Activated gamma-delta T cell treated with Interleukin-2 at 50 U/mL for 16 hours (primary cell): ENCODE results near the gene LNPK.
"Not testable (repeated sequence)": the region's sequence is repeated elsewhere in the genome, so short reads cannot be mapped to it uniquely, and the experiment has no call there.

Experiments used
- DNase-seq: peaks from one replicate; pipeline ENCODE4 v3.0.0-alpha.2; 2020

LNPK gene

GRCh38 chr2:175966839-175967238, 35.2 kb downstream of the LNPK start:
- DNase-seq: no peak

- no peak for DNase-seq
Observed at GRCh38 chr2:175965773-175966172, 36.3 kb downstream of the LNPK start.

GRCh38 chr2:175964195-175964594, 37.9 kb downstream of the LNPK start:
- DNase-seq: no peak

GRCh38 chr2:175963171-175963570, 38.9 kb downstream of the LNPK start:
- not testable (repeated sequence) for DNase-seq

GRCh38 chr2:175957845-175958244, 44.2 kb downstream of the LNPK start:
- no peak for DNase-seq

- DNase-seq: no peak
Observed at GRCh38 chr2:175955136-175955535, 46.9 kb downstream of the LNPK start.

- no peak for DNase-seq
Observed at GRCh38 chr2:175950512-175950911, 51.6 kb downstream of the LNPK start.

GRCh38 chr2:175948191-175948590, 53.9 kb downstream of the LNPK start:
- no peak for DNase-seq

- DNase-seq: no peak
Observed at GRCh38 chr2:175947073-175947472, 55.0 kb downstream of the LNPK start.

- DNase-seq: no peak
Observed at GRCh38 chr2:175941699-175942098, 60.4 kb downstream of the LNPK start.

- DNase-seq: no peak
Observed at GRCh38 chr2:175937216-175937615, 64.9 kb downstream of the LNPK start.

- DNase-seq: no peak
Observed at GRCh38 chr2:175935289-175936181, 66.5 kb downstream of the LNPK start.

GRCh38 chr2:175932675-175933074, 69.4 kb downstream of the LNPK start:
- no peak for DNase-seq

- DNase-seq: no peak
Observed at GRCh38 chr2:175931805-175932204, 70.3 kb downstream of the LNPK start.

- DNase-seq: no peak
Observed at GRCh38 chr2:175930504-175930903, 71.6 kb downstream of the LNPK start.

GRCh38 chr2:175929850-175930249, 72.2 kb downstream of the LNPK start:
- no peak for DNase-seq

GRCh38 chr2:175926272-175926671, 75.8 kb downstream of the LNPK start:
- DNase-seq: no peak

- DNase-seq: no peak
Observed at GRCh38 chr2:175922160-175922559, 79.9 kb downstream of the LNPK start.

GRCh38 chr2:175918935-175919334, 83.1 kb downstream of the LNPK start:
- no peak for DNase-seq

GRCh38 chr2:175914846-175915245, 87.2 kb downstream of the LNPK start:
- no peak for DNase-seq

GRCh38 chr2:175913849-175914743, 88.0 kb downstream of the LNPK start:
- not testable (repeated sequence) for DNase-seq

GRCh38 chr2:175913267-175913666, 88.8 kb downstream of the LNPK start:
- DNase-seq: not testable (repeated sequence)

- DNase-seq: no peak
Observed at GRCh38 chr2:175904035-175904434, 98.0 kb downstream of the LNPK start.
